ENCODE data around the gene DNAH14. TPM values are rescaled to one million over a fixed set of nuclear protein-coding genes. Genes with fewer than 3 reads are reported as not detected.

Gene DNAH14
- total RNA-seq, 1 experiment from 2014 or later: 33.2 TPM

DNA sequence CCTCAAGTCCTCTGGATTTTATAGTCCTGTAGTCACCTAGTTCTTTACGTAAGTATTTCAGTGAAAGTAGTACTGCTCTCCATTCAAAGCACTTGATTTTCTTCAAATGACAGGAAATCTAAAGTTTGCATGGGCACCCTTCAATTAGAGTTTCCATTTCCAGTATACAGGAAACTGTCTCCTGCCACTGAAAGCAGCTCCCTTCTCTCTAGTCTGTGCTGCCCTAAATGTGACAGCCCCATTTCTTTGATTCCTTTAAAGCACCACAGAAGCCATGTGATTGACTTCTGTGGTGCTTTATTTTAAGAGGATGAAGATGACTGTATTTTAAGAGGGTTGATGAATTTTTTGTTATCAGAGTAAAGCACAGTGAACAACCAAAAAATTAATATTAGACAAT lies 226.1 kb downstream of the DNAH14 start (continued):
- TF ChIP-seq TCF7L2 (IDR thresholded peaks at IDR 0.05; ENCODE audit: borderline replicate concordance, extremely low read depth, insufficient read depth, insufficient read length): no peak
- no peak for TF ChIP-seq ZFX (IDR thresholded peaks at IDR 0.05)
- TF ChIP-seq, protein P1, sequence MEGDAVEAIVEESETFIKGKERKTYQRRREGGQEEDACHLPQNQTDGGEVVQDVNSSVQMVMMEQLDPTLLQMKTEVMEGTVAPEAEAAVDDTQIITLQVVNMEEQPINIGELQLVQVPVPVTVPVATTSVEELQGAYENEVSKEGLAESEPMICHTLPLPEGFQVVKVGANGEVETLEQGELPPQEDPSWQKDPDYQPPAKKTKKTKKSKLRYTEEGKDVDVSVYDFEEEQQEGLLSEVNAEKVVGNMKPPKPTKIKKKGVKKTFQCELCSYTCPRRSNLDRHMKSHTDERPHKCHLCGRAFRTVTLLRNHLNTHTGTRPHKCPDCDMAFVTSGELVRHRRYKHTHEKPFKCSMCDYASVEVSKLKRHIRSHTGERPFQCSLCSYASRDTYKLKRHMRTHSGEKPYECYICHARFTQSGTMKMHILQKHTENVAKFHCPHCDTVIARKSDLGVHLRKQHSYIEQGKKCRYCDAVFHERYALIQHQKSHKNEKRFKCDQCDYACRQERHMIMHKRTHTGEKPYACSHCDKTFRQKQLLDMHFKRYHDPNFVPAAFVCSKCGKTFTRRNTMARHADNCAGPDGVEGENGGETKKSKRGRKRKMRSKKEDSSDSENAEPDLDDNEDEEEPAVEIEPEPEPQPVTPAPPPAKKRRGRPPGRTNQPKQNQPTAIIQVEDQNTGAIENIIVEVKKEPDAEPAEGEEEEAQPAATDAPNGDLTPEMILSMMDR (IDR thresholded peaks at IDR 0.05 in 2 of 3, conservative IDR thresholded peaks at IDR 0.05 in 1 of 3; ENCODE audit: borderline replicate concordance in 1 of 3, insufficient read depth in 1 of 3, low read depth in 2 of 3, low read length in 2 of 3): no peak
- TF ChIP-seq, protein P2, sequence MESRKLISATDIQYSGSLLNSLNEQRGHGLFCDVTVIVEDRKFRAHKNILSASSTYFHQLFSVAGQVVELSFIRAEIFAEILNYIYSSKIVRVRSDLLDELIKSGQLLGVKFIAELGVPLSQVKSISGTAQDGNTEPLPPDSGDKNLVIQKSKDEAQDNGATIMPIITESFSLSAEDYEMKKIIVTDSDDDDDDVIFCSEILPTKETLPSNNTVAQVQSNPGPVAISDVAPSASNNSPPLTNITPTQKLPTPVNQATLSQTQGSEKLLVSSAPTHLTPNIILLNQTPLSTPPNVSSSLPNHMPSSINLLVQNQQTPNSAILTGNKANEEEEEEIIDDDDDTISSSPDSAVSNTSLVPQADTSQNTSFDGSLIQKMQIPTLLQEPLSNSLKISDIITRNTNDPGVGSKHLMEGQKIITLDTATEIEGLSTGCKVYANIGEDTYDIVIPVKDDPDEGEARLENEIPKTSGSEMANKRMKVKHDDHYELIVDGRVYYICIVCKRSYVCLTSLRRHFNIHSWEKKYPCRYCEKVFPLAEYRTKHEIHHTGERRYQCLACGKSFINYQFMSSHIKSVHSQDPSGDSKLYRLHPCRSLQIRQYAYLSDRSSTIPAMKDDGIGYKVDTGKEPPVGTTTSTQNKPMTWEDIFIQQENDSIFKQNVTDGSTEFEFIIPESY (IDR thresholded peaks at IDR 0.05; ENCODE audit: extremely low read depth, insufficient replicate concordance, low read length): no peak

DNA sequence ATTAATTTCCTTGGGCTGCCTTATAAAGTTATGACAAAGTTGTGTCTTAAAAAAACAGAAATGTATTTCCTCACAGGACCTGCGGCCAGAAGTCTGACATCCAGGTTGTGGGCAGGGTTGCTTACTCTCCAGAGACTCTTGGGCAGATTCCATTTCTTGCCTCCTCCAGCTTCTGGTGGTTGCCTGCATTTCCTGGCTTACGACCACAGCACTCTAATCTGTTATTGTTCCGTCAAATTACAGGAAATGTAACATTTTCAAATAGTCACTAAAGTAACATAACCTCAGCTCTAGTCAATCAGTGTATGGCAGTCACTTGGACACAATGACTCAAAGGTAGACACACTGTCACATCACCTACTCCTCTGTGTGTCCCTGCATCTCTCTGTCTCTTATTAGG lies 226.8 kb downstream of the DNAH14 start:
- H3K79me2 ChIP-seq (ENCODE audit: insufficient read depth, low read length): no peaks in the 10 kb centered on the region
- no peaks in the 10 kb centered on the region for H3K4me1 ChIP-seq (ENCODE audit: control insufficient read depth in 1 of 2, insufficient read depth in 2 of 2, low read length in 2 of 2)
- no TSS peak for BruUV-seq (replicated peaks)
- intact Hi-C loops (cut with micrococcal nuclease): no loop called here
- no peaks in the 10 kb centered on the region for H3K9me3 ChIP-seq (ENCODE audit: control insufficient read depth in 1 of 2, insufficient read depth in 1 of 2, low read depth in 1 of 2, low read length in 2 of 2)
- H3K27me3 ChIP-seq (ENCODE audit: insufficient read depth, low read length): no peaks in the 10 kb centered on the region
- no peak overlapping the region for H3K9ac ChIP-seq (ENCODE audit: low read length)
- CTCF ChIA-PET: no interaction called here
- no peak overlapping the region for H3K4me2 ChIP-seq (ENCODE audit: low read length)
- POLR2A ChIA-PET: no interaction called here
- no peaks in the 10 kb centered on the region for H4K20me1 ChIP-seq (ENCODE audit: insufficient read depth)
- RAD21 ChIA-PET (ENCODE audit: low non-redundant PET in 1 of 2, low total read pairs in 2 of 2, uncharacterized antibody in 2 of 2, unreplicated experiment in 2 of 2): no interaction called here
- DNase-seq (ENCODE audit: low read depth, low spot score) (no peak), ATAC-seq (no peak)
- no peak overlapping the region for H2AFZ ChIP-seq (ENCODE audit: low read depth, low read length, poor library complexity, severe bottlenecking)
- no peak for TF ChIP-seq YY1 (IDR thresholded peaks at IDR 0.05; ENCODE audit: extremely low read depth, insufficient replicate concordance, low read depth, low read length)
- no peak for TF ChIP-seq SP1 (IDR thresholded peaks at IDR 0.05; ENCODE audit: low read depth)
- TF ChIP-seq, protein P3, sequence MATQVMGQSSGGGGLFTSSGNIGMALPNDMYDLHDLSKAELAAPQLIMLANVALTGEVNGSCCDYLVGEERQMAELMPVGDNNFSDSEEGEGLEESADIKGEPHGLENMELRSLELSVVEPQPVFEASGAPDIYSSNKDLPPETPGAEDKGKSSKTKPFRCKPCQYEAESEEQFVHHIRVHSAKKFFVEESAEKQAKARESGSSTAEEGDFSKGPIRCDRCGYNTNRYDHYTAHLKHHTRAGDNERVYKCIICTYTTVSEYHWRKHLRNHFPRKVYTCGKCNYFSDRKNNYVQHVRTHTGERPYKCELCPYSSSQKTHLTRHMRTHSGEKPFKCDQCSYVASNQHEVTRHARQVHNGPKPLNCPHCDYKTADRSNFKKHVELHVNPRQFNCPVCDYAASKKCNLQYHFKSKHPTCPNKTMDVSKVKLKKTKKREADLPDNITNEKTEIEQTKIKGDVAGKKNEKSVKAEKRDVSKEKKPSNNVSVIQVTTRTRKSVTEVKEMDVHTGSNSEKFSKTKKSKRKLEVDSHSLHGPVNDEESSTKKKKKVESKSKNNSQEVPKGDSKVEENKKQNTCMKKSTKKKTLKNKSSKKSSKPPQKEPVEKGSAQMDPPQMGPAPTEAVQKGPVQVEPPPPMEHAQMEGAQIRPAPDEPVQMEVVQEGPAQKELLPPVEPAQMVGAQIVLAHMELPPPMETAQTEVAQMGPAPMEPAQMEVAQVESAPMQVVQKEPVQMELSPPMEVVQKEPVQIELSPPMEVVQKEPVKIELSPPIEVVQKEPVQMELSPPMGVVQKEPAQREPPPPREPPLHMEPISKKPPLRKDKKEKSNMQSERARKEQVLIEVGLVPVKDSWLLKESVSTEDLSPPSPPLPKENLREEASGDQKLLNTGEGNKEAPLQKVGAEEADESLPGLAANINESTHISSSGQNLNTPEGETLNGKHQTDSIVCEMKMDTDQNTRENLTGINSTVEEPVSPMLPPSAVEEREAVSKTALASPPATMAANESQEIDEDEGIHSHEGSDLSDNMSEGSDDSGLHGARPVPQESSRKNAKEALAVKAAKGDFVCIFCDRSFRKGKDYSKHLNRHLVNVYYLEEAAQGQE (IDR thresholded peaks at IDR 0.05; ENCODE audit: low read depth): no peak
- TF ChIP-seq, protein P2 (IDR thresholded peaks at IDR 0.05; ENCODE audit: extremely low read depth, insufficient replicate concordance, low read length): no peak
- no peak for TF ChIP-seq CBX3 (IDR thresholded peaks at IDR 0.05; ENCODE audit: low read depth)
- TF ChIP-seq EGR1 (IDR thresholded peaks at IDR 0.05; ENCODE audit: low read depth): no peak
- H3K9me2 ChIP-seq (ENCODE audit: insufficient read depth): no peaks in the 10 kb centered on the region
- H3K4me3 ChIP-seq (replicated peaks in 1 of 2; ENCODE audit: low read depth in 1 of 2, low read length in 2 of 2): no peak overlapping the region
- no peak overlapping the region for H3K27ac ChIP-seq (ENCODE audit: low read depth, low read length)
- no peaks in the 10 kb centered on the region for H3K36me3 ChIP-seq (ENCODE audit: control insufficient read depth in 1 of 2, insufficient read depth in 2 of 2, low read length in 2 of 2)
